ENCODE data around the gene EYA4.

The EYA4 gene

DNA sequence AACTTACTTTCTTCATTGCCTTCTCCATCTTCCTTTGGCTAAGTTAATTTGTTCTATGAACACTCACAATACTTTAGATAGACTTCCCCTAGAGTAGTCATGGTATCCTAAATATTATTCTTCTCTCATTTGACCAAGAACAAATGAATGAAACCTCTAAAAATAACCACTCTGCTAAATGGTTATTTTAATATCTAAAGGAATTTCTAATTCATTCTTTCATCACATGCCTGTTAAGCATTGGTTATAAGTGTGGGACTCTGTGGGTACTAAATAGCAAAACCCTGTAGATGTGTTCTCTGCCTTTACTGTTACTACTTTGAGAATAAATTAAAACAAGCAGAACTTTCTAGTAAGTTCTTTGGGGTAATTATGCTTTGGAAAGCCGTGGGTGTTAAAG is 138.9 kb downstream of the EYA4 start:
- TF ChIP-seq, protein P1, sequence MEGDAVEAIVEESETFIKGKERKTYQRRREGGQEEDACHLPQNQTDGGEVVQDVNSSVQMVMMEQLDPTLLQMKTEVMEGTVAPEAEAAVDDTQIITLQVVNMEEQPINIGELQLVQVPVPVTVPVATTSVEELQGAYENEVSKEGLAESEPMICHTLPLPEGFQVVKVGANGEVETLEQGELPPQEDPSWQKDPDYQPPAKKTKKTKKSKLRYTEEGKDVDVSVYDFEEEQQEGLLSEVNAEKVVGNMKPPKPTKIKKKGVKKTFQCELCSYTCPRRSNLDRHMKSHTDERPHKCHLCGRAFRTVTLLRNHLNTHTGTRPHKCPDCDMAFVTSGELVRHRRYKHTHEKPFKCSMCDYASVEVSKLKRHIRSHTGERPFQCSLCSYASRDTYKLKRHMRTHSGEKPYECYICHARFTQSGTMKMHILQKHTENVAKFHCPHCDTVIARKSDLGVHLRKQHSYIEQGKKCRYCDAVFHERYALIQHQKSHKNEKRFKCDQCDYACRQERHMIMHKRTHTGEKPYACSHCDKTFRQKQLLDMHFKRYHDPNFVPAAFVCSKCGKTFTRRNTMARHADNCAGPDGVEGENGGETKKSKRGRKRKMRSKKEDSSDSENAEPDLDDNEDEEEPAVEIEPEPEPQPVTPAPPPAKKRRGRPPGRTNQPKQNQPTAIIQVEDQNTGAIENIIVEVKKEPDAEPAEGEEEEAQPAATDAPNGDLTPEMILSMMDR (IDR thresholded peaks at IDR 0.05; ENCODE audit: extremely low read depth, missing control alignments): no peak
- DNase-seq (ENCODE audit: low spot score): no peak

DNA sequence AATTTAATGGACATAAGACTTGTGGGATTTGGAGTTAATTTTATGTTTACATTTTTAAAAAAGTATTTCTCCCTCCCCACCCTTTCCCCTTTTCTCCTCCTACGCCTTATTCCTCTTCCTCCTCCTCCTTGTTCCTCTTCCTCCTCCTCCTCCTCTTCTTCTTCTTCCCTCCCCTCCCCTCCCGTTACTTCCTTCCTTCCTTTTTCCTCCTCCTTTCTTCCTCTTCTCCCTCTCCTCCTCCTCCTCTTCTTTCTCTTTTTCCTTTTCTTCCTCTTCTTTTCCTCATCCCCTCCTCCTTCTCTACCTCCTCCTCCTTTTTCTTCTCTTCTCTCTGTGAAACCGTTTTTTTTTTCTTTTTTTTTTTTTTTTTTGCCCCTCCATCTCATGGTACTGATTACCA is 139.6 kb downstream of the EYA4 start:
- no peak for DNase-seq (ENCODE audit: low spot score)
- TF ChIP-seq, protein P1 (IDR thresholded peaks at IDR 0.05; ENCODE audit: extremely low read depth, missing control alignments): no peak

DNA sequence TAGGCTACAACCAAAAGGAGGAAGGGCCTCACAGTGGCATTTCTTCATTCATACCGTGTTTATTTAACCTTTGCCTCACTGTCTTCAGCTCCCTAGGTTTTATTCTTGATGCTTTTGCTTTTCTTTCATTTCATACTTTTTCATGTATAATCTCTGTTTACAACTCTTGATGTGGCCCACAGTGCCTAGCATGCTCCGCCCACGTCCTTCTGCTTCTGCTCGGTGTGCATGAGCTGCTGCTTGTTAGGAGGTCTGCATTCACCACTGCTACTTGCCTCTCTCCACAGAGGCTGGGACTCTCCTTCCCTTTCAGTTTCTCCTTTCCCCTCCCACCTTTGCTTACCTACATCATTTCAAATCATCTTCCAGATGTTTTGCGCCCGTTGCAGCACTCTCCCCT is 147.6 kb downstream of the EYA4 start:
- DNase-seq (ENCODE audit: low spot score): no peak
- TF ChIP-seq, protein P1 (IDR thresholded peaks at IDR 0.05; ENCODE audit: extremely low read depth, missing control alignments): no peak

DNA sequence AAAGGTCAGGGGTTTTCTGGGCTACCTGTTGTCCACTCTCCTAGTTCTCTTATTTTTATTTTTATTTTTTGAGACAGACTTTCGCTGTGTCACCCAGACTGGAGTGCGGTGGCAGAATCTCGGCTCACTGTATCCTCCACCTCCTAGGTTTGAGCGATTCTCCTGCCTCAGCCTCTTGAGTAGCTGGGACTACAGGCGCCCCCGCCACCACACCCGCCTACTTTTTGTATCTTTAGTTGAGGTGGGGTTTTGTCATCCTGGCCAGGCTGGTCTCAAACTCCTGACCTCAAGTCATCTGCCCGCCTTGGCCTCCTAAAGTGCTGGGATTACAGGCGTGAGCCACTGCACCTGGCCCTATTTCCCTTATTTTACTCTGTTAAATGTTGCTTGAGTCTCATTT is 149.0 kb downstream of the EYA4 start:
- TF ChIP-seq, protein P1 (IDR thresholded peaks at IDR 0.05; ENCODE audit: extremely low read depth, missing control alignments): no peak
- DNase-seq (ENCODE audit: low spot score): no peak

DNA sequence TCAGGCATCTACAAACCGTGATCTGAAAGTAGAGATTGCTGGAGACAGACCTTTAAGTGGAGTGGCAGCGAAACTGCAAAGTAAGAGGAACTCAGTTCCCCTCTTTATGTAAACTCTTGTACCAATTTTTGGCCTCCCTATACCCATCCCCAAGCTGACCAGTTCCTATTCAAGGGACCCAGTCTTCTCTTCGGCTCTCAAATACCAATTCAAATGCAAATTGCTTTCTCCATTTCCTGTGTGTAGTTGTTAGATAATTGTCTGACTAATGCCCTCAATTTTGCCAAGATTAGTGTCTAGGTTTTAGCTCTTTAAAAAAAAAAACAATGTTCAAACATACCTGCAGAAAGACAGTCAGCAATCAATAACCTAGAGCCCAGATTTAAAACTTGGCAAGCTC is 150.9 kb downstream of the EYA4 start:
- TF ChIP-seq, protein P1 (IDR thresholded peaks at IDR 0.05; ENCODE audit: extremely low read depth, missing control alignments): no peak
- DNase-seq (ENCODE audit: low spot score): no peak

DNA sequence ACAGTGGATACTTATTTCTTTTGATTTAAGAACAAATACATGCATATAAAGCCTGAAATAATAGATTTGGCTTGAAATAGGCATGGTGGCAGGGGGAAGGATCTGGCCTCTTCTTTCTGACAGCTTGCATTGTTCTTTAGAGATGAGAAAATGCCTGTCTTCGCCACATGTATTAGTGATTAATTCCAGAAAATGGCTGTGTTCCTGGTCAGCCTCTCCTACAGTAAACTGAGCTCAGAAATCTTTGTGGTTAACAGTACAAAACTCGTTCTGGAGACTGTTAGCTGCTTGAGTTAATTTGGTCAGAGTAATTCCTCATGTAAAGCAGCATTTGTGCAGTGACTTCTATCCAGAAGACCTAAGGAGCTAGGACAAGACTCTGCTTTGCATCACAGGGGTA is 151.5 kb downstream of the EYA4 start:
- no peak for DNase-seq (ENCODE audit: low spot score)
- TF ChIP-seq, protein P1 (IDR thresholded peaks at IDR 0.05; ENCODE audit: extremely low read depth, missing control alignments): no peak

DNA sequence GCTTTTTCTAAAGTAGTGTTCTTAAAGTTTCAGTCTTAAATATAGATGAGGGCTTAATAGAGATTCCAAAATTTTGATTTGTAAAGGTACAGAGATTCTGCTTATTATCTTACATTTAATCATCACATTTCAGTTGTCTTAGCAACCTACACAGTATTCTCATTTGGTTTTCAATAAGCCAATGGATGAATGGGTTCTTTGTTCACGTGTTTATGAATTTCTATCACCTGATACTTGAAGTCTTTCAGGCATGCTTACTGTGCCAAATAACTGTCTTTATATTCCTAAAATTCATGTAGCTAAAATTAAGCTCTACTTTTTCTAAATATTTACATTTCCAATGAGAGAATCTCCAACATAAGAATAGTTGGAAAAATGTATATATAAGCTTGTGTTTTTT is 152.7 kb downstream of the EYA4 start:
- TF ChIP-seq, protein P1 (IDR thresholded peaks at IDR 0.05; ENCODE audit: extremely low read depth, missing control alignments): no peak
- DNase-seq (ENCODE audit: low spot score): no peak
